HCT116 (cell line): ENCODE data around the gene MAPRE3. TPM values are rescaled to one million over a fixed set of nuclear protein-coding genes. Genes with fewer than 3 reads are reported as not detected.
A peak's percentile ranks its signal among the peaks of the same experiment; 100 is the strongest.

Source experiments
- ATAC-seq: fragments of 200-7000 bp; cut with Tn5 transposase; 2 replicates; pipeline ENCODE4 v1.9.1; 2020; ENCODE audit warnings: mild to moderate bottlenecking, moderate library complexity
- BruUV-seq: library from RNA; stranded (reverse); fragments of 400-500 nt; replicated peaks from 2 replicates; lab custom pipeline; 2021; lab: Mats Ljungman, UMichigan
- CTCF ChIA-PET: fragments of 300-600 bp; sonication (Branson Sonifier 250); formaldehyde crosslinking; loops from one replicate; lab custom pipeline; 2021; ENCODE audit warnings: antibody characterized with exemption; lab: Charles Lee
- POLR2A ChIA-PET: fragments of 300-600, 350-600 bp; sonication (Branson Sonifier 250); formaldehyde crosslinking; loops from one replicate; lab custom pipeline; 2021; ENCODE audit warnings: antibody characterized with exemption; lab: Charles Lee
- RAD21 ChIA-PET, 2 experiments: fragments of 300-600 bp; sonication (Branson Sonifier 250); formaldehyde crosslinking; loops; one replicate each; lab custom pipeline; 2023; ENCODE audit warnings: low total read pairs in 2 of 2; ENCODE audit not compliant: uncharacterized antibody in 2 of 2, unreplicated experiment in 2 of 2, low non-redundant PET in 1 of 2; lab: Charles Lee
- DNase-seq: peaks from one replicate; pipeline ENCODE4 v3.0.0-alpha.2; 2010; ENCODE audit warnings: low read depth, low spot score
- H2AFZ ChIP-seq: fragments of 200-600 bp; shearing (Covaris generic), sonication (generic); 2 replicates; pipeline ENCODE4 v1.6.1; 2017; ENCODE audit warnings: low read depth, mixed run types, mixed read lengths, antibody characterized with exemption, low read length; ENCODE audit not compliant: poor library complexity, severe bottlenecking
- H3K27ac ChIP-seq: 2 replicates; pipeline ENCODE4 v1.5.1; 2012; ENCODE audit warnings: low read depth, low read length
- H3K27me3 ChIP-seq: fragments of 200-600 bp; sonication (generic); 2 replicates; pipeline ENCODE4 v1.6.1; 2016; ENCODE audit warnings: mixed run types, low read length, mixed read lengths; ENCODE audit not compliant: insufficient read depth
- H3K36me3 ChIP-seq, 2 experiments: fragments of 200-500 bp in 1 of 2; fragments of 200-600 bp in 1 of 2; sonication (Bioruptor generic) in 1 of 2; sonication (generic) in 1 of 2; 2 replicates each; pipeline versions ENCODE4 v1.5.1 to v1.6.1; 2014 to 2016; ENCODE audit warnings: low read length in 2 of 2, inconsistent platforms in 1 of 2, mixed read lengths in 1 of 2, mixed run types in 1 of 2; ENCODE audit not compliant: insufficient read depth in 2 of 2, control insufficient read depth in 1 of 2
- H3K4me1 ChIP-seq, 2 experiments: fragments of 200-600 bp in 1 of 2; sonication (generic) in 1 of 2; 2 replicates each; pipeline versions ENCODE4 v1.5.1 to v1.6.1; 2012 to 2017; ENCODE audit warnings: low read length in 2 of 2, inconsistent platforms in 1 of 2, mild to moderate bottlenecking in 1 of 2, mixed read lengths in 1 of 2, mixed run types in 1 of 2, moderate library complexity in 1 of 2; ENCODE audit not compliant: insufficient read depth in 2 of 2, control insufficient read depth in 1 of 2
- H3K4me2 ChIP-seq: fragments of 200-600 bp; sonication (generic); 2 replicates; pipeline ENCODE4 v1.6.1; 2017; ENCODE audit warnings: mixed run types, low read length, mixed read lengths
- H3K4me3 ChIP-seq, 2 experiments: fragments of 200-600 bp in 1 of 2; sonication (generic) in 1 of 2; replicated peaks in 1 of 2; 2 replicates each; pipeline ENCODE4 v1.5.1; 2011 to 2016; ENCODE audit warnings: low read length in 2 of 2, control low read depth in 1 of 2, low read depth in 1 of 2, mild to moderate bottlenecking in 1 of 2, mixed read lengths in 1 of 2, mixed run types in 1 of 2
- H3K79me2 ChIP-seq: fragments of 200-600 bp; sonication (generic); 2 replicates; pipeline ENCODE4 v1.6.1; 2017; ENCODE audit warnings: mild to moderate bottlenecking, mixed run types, low read length, moderate library complexity, mixed read lengths; ENCODE audit not compliant: insufficient read depth
- H3K9ac ChIP-seq: fragments of 200-600 bp; sonication (generic); 2 replicates; pipeline ENCODE4 v1.6.1; 2016; ENCODE audit warnings: low read length, mixed read lengths
- H3K9me2 ChIP-seq: fragments of 200-600 bp; sonication (generic), shearing (Covaris generic); 2 replicates; pipeline ENCODE4 v1.6.1; 2017; ENCODE audit warnings: mixed run types, mild to moderate bottlenecking, moderate library complexity; ENCODE audit not compliant: insufficient read depth
- H3K9me3 ChIP-seq, 2 experiments: fragments of 200-500 bp in 1 of 2; fragments of 200-600 bp in 1 of 2; sonication (Bioruptor generic) in 1 of 2; sonication (generic) in 1 of 2; 2 replicates each; pipeline ENCODE4 v1.6.1; 2014 to 2017; ENCODE audit warnings: low read length in 2 of 2, mixed read lengths in 2 of 2, inconsistent platforms in 1 of 2, low read depth in 1 of 2, mild to moderate bottlenecking in 1 of 2, mixed run types in 1 of 2, moderate library complexity in 1 of 2; ENCODE audit not compliant: control insufficient read depth in 1 of 2, insufficient read depth in 1 of 2
- H4K20me1 ChIP-seq: fragments of 200-600 bp; sonication (generic), shearing (Covaris generic); 2 replicates; pipeline ENCODE4 v1.6.1; 2017; ENCODE audit warnings: mixed run types, mild to moderate bottlenecking, moderate library complexity; ENCODE audit not compliant: insufficient read depth
- CBX3 ChIP-seq: IDR thresholded peaks from 2 replicates; pipeline ENCODE4 v1.6.1; 2012; ENCODE audit warnings: low read depth
- CEBPB ChIP-seq: IDR thresholded peaks from 2 replicates; pipeline ENCODE4 v1.6.1; 2012; ENCODE audit warnings: low read depth
- EZH2 ChIP-seq: fragments of 200-600 bp; sonication (generic); IDR thresholded peaks from 2 replicates; pipeline ENCODE4 v1.6.1; 2017; ENCODE audit warnings: antibody characterized with exemption, mixed run types
- EZH2phosphoT487 ChIP-seq: fragments of 200-600 bp; IDR thresholded peaks from 2 replicates; pipeline ENCODE4 v1.6.1; 2018; ENCODE audit warnings: antibody characterized with exemption, borderline replicate concordance
- FOSL1 ChIP-seq: IDR thresholded peaks from 2 replicates; pipeline ENCODE4 v1.6.1; 2012; ENCODE audit warnings: low read depth
- SP1 ChIP-seq: IDR thresholded peaks from 2 replicates; pipeline ENCODE4 v1.6.1; 2012; ENCODE audit warnings: low read depth
- TCF7L2 ChIP-seq: IDR thresholded peaks from 2 replicates; pipeline ENCODE4 v1.7.0; 2011; ENCODE audit warnings: borderline replicate concordance, inconsistent platforms; ENCODE audit not compliant: insufficient read depth, insufficient read length; ENCODE audit errors: extremely low read depth
- YY1 ChIP-seq: IDR thresholded peaks from 2 replicates; pipeline ENCODE4 v1.6.1; 2011; ENCODE audit warnings: low read length, low read depth, moderate library complexity, mild to moderate bottlenecking; ENCODE audit not compliant: insufficient replicate concordance; ENCODE audit errors: extremely low read depth
- ZFX ChIP-seq: fragments of 450-650 bp; IDR thresholded peaks from 2 replicates; pipeline ENCODE4 v1.6.1; 2017
- ZNF274 ChIP-seq: fragments of 200-500 bp; sonication (Bioruptor generic); IDR thresholded peaks from 2 replicates; pipeline ENCODE4 v1.6.1; 2014; ENCODE audit warnings: mild to moderate bottlenecking, low read depth, low read length, inconsistent platforms
- intact Hi-C: fragments of 100-400 bp; cut with micrococcal nuclease; formaldehyde crosslinking; loops from 2 replicates; pipeline ENCODE4 v1.10.0; 2022
- total RNA-seq: library from RNA; stranded (reverse); gene quantifications from one replicate; pipeline ENCODE4 v1.2.1, GENCODE V29; 2021; ENCODE audit not compliant: unreplicated experiment
- TF ChIP-seq, protein P1 (sequence below): IDR thresholded peaks from 2 replicates; pipeline ENCODE4 v1.6.1; 2012
- TF ChIP-seq, protein P2 (sequence below): IDR thresholded peaks from 2 replicates; pipeline ENCODE4 v1.6.1; 2012; ENCODE audit warnings: low read depth

MAPRE3 gene
- total RNA-seq, 1 experiment from 2014 or later = 12.1 TPM

DNA sequence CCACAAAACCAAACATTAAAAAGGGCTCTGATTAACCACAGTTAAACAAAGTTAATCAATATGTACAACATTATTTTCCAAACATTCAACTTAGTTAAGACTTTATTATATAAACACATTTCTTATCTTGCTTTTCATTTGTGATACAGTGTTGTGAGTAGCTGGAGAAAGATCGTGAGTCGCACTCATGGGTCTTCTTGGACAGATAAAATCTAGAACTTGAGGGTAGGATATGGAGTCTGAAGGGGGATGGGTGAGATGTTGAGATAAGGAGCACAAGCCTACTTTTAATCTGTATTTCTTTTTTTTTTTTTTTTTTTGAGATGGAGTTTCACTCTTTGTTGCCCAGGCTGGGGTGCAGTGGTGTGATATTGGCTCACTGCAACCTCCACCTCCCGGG is 39.7 kb downstream of the MAPRE3 start:
- no peak overlapping the region for H3K9ac ChIP-seq
- H3K4me1 ChIP-seq = peaks cover 22 to 38% of the 10 kb centered on the region in 2 experiments
- H3K36me3 ChIP-seq = no peaks in the 10 kb centered on the region
- H3K4me2 ChIP-seq = peak overlapping the region; percentile 65
- POLR2A ChIA-PET = interaction anchor here (1.1 to 1.5 kb wide), 2 partner anchors 56 to 165 kb away, joined by 3 to 5 read pairs; no protein-coding TSS in a partner anchor
- H2AFZ ChIP-seq = no peak overlapping the region
- no peaks in the 10 kb centered on the region for H3K9me3 ChIP-seq
- peak overlapping the region; percentile 54 for H3K27ac ChIP-seq
- TF ChIP-seq CBX3 (no peak), EZH2phosphoT487 (no peak), CEBPB (no peak), ZFX (no peak), YY1 (no peak), FOSL1 (no peak), TCF7L2 (no peak), ZNF274 (no peak), EZH2 (no peak), SP1 (no peak)
- TF ChIP-seq, protein P1, sequence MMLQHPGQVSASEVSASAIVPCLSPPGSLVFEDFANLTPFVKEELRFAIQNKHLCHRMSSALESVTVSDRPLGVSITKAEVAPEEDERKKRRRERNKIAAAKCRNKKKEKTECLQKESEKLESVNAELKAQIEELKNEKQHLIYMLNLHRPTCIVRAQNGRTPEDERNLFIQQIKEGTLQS = no peak
- TF ChIP-seq, protein P2, sequence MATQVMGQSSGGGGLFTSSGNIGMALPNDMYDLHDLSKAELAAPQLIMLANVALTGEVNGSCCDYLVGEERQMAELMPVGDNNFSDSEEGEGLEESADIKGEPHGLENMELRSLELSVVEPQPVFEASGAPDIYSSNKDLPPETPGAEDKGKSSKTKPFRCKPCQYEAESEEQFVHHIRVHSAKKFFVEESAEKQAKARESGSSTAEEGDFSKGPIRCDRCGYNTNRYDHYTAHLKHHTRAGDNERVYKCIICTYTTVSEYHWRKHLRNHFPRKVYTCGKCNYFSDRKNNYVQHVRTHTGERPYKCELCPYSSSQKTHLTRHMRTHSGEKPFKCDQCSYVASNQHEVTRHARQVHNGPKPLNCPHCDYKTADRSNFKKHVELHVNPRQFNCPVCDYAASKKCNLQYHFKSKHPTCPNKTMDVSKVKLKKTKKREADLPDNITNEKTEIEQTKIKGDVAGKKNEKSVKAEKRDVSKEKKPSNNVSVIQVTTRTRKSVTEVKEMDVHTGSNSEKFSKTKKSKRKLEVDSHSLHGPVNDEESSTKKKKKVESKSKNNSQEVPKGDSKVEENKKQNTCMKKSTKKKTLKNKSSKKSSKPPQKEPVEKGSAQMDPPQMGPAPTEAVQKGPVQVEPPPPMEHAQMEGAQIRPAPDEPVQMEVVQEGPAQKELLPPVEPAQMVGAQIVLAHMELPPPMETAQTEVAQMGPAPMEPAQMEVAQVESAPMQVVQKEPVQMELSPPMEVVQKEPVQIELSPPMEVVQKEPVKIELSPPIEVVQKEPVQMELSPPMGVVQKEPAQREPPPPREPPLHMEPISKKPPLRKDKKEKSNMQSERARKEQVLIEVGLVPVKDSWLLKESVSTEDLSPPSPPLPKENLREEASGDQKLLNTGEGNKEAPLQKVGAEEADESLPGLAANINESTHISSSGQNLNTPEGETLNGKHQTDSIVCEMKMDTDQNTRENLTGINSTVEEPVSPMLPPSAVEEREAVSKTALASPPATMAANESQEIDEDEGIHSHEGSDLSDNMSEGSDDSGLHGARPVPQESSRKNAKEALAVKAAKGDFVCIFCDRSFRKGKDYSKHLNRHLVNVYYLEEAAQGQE = no peak
- TF ChIP-seq, all 23 proteins: peak for 0
- H4K20me1 ChIP-seq = no peaks in the 10 kb centered on the region
- intact Hi-C loops = no loop called here
- no TSS peak for BruUV-seq
- ATAC-seq = no peak
- no peaks in the 10 kb centered on the region; the same call in 1 of the 2 replicates for H3K79me2 ChIP-seq
- H3K4me3 ChIP-seq = peak overlapping the region in 1 of 2 experiments; percentile 37; a peak in 2 of 4 replicates
- no peaks in the 10 kb centered on the region for H3K9me2 ChIP-seq
- no peak for DNase-seq
- RAD21 ChIA-PET = interaction anchor here (0.8 to 1.1 kb wide), 4 partner anchors 48 to 164 kb away, joined by 3 to 8 read pairs (median 5); no protein-coding TSS in a partner anchor
- CTCF ChIA-PET = interaction anchor here (0.7 to 3.0 kb wide), 7 partner anchors 28 to 682 kb away, joined by 3 to 24 read pairs (median 4); no protein-coding TSS in a partner anchor
- H3K27me3 ChIP-seq = no peaks in the 10 kb centered on the region
